Testis (tissue), 3 donors: ENCODE data around the gene JAM2. TPM values are rescaled to one million over a fixed set of nuclear protein-coding genes. Genes with fewer than 3 reads are reported as not detected.
A peak's percentile ranks its signal among the peaks of the same experiment; 100 is the strongest.

Experiments
- DNase-seq: peaks from one replicate; pipeline ENCODE4 v3.0.0-alpha.2; 2019
- H3K27ac ChIP-seq, 2 donors: fragments of 200-600 bp; sonication (generic); one replicate each; pipeline ENCODE4 v1.5.1; 2019
- H3K27me3 ChIP-seq: fragments of 200-600 bp; sonication (generic); one replicate; pipeline ENCODE4 v1.5.1; 2019
- H3K36me3 ChIP-seq: fragments of 200-600 bp; sonication (generic); one replicate; pipeline ENCODE4 v1.5.1; 2017; ENCODE audit warnings: low read depth; ENCODE audit errors: missing control alignments
- H3K4me1 ChIP-seq: fragments of 200-600 bp; sonication (generic); one replicate; pipeline ENCODE4 v1.5.1; 2019
- H3K4me3 ChIP-seq, 2 donors: fragments of 200-600 bp; sonication (generic); one replicate each; pipeline ENCODE4 v1.5.1; 2017 to 2019
- H3K9me3 ChIP-seq: fragments of 200-600 bp; sonication (generic); one replicate; pipeline ENCODE4 v1.5.1; 2017
- CTCF ChIP-seq, 3 experiments: fragments of 450-650 bp in 2 of 3; fragments of 200-600 bp in 1 of 3; sonication (generic) in 1 of 3; IDR thresholded peaks; one replicate each; pipeline ENCODE4 v1.5.1; 2016 to 2019; ENCODE audit warnings: antibody characterized with exemption in 3 of 3, mild to moderate bottlenecking in 2 of 3, moderate library complexity in 1 of 3
- POLR2A ChIP-seq: fragments of 450-650 bp; IDR thresholded peaks from one replicate; pipeline ENCODE4 v1.6.1; 2017; ENCODE audit warnings: antibody characterized with exemption, mild to moderate bottlenecking, moderate library complexity
- WGBS, 2 donors: methylation state at CpG; one replicate each; pipeline ENCODE4 v1.1.5; 2018; 5-methylcytosine and 5-hydroxymethylcytosine counted together
- intact Hi-C: fragments of 100-400 bp; cut with DNase I; formaldehyde crosslinking; loops from one replicate; pipeline ENCODE4 v1.15.1; 2023; ENCODE audit warnings: low total_unique reads
- polyA plus RNA-seq: library from polyadenylated mRNA; stranded (reverse); fragments of 350-450 nt; fragmentation: Illumina TruSeq; extraction: RNeasy Lipid Tissue Mini Kit (QIAGEN cat#74804); gene quantifications from one replicate; pipeline ENCODE4 v1.2.3, GENCODE V29; 2014; ENCODE audit warnings: low read depth, low replicate concordance; ENCODE audit not compliant: insufficient read depth
- total RNA-seq, 2 donors: library from RNA; depleted of rRNA; stranded (reverse); fragments of >200 nt; gene quantifications; one replicate each; pipeline ENCODE4 v1.2.3, GENCODE V29; 2016

The JAM2 gene
- total and polyA plus RNA-seq, 3 donors from 2014 or later = 76.2 to 93.5 (median 91.1) TPM

- H3K27me3 ChIP-seq = no peaks in the 10 kb centered on the region
- WGBS, 2 donors = 81 to 88% methylated on average over 3 of the region's 3 CpGs
- intact Hi-C loops = no loop called here
- no peak overlapping the region for H3K4me3 ChIP-seq
- H3K36me3 ChIP-seq = no peaks in the 10 kb centered on the region
- DNase-seq = no peak
- H3K27ac ChIP-seq = no peak overlapping the region
- no peaks in the 10 kb centered on the region for H3K4me1 ChIP-seq
- no peak for TF ChIP-seq POLR2A
- TF ChIP-seq CTCF (IDR thresholded peaks at IDR 0.05) = no peak
- H3K9me3 ChIP-seq = no peaks in the 10 kb centered on the region
These were observed 82.9 kb downstream of the JAM2 start for GRCh38 chr21:25721987-25722386.

- no peaks in the 10 kb centered on the region for H3K9me3 ChIP-seq
- H3K27me3 ChIP-seq = no peaks in the 10 kb centered on the region
- no peak for DNase-seq
- H3K36me3 ChIP-seq = no peaks in the 10 kb centered on the region
- H3K4me1 ChIP-seq = no peaks in the 10 kb centered on the region
- H3K4me3 ChIP-seq = no peak overlapping the region
- intact Hi-C loops = no loop called here
- TF ChIP-seq CTCF (IDR thresholded peaks at IDR 0.05) (no peak), POLR2A (no peak)
- no peak overlapping the region for H3K27ac ChIP-seq
- 70 to 92% methylated on average over 3 of the region's 3 CpGs for WGBS, 2 donors
These were observed 83.6 kb downstream of the JAM2 start for GRCh38 chr21:25722631-25723030.

GRCh38 chr21:25732091-25732760 lies 93.2 kb downstream of the JAM2 start:
- Histone ChIP-seq H3K36me3 (no peaks in the 10 kb centered on the region), H3K4me3 (no peak overlapping the region), H3K27me3 (no peaks in the 10 kb centered on the region), H3K4me1 (peaks cover 13% of the 10 kb centered on the region), H3K9me3 (no peaks in the 10 kb centered on the region), H3K27ac (peak overlapping the region in 1 of 2 donors; percentile 3)
- 74% methylated on average over 6 of the region's 6 CpGs for WGBS, 2 donors
- intact Hi-C loops = no loop called here
- TF ChIP-seq CTCF (IDR thresholded peaks at IDR 0.05) = no peak
- no peak for TF ChIP-seq POLR2A
- DNase-seq = no peak

GRCh38 chr21:25733859-25734653 lies 95.0 kb downstream of the JAM2 start:
- no peaks in the 10 kb centered on the region for H3K9me3 ChIP-seq
- no peaks in the 10 kb centered on the region for H3K36me3 ChIP-seq
- peaks cover 17% of the 10 kb centered on the region for H3K4me1 ChIP-seq
- peak overlapping the region; percentile 79 to 98 for H3K4me3 ChIP-seq
- 1 to 4% methylated on average over 12 to 30 of the region's 30 CpGs for WGBS, 2 donors
- peak overlapping the region; percentile 96 to 99 for H3K27ac ChIP-seq
- intact Hi-C loops = no loop called here
- no peak for TF ChIP-seq CTCF (IDR thresholded peaks at IDR 0.05)
- TF ChIP-seq POLR2A = no peak
- no peaks in the 10 kb centered on the region for H3K27me3 ChIP-seq
- no peak for DNase-seq
